GM18867 (cell line): ENCODE measurements around the gene KLK7.
"Not testable (repeated sequence)": the region's sequence is repeated elsewhere in the genome, so short reads cannot be mapped to it uniquely, and the experiment has no call there.

Source experiments
- ATAC-seq: cut with Tn5 transposase; IDR thresholded peaks from one replicate; pipeline ENCODE4 v1.9.1; 2021; ENCODE audit warnings: mild to moderate bottlenecking, moderate library complexity; ENCODE audit not compliant: unreplicated experiment

Gene KLK7

DNA sequence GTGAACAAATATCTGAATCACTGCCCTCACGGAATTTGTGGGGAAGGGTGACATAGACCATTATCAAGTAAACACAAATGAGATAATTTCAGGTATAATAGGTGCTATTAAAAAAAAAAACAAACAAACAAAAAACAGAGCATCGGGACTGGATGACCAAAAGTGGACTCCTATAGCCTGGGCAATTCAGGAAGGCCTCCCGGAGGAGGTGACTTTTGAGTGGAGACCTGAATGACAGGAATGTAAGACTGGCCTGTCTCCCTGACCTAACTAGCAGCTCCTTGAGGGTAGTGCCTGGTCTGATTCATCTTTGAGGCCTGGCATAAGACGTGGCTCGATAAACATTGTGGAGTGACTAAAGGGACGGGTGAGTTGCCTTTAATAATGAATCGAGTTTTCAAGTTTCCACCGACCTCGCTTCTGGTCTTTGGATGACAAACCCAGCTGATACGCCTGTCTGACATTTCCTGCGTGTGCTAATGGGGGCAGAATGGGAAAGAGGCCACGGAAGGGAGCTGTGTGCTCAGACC is 29.0 kb upstream of the KLK7 start:
- ATAC-seq: no peak

GRCh38 chr19:51010066-51010795 is 26.5 kb upstream of the KLK7 start:
- no peak for ATAC-seq

DNA sequence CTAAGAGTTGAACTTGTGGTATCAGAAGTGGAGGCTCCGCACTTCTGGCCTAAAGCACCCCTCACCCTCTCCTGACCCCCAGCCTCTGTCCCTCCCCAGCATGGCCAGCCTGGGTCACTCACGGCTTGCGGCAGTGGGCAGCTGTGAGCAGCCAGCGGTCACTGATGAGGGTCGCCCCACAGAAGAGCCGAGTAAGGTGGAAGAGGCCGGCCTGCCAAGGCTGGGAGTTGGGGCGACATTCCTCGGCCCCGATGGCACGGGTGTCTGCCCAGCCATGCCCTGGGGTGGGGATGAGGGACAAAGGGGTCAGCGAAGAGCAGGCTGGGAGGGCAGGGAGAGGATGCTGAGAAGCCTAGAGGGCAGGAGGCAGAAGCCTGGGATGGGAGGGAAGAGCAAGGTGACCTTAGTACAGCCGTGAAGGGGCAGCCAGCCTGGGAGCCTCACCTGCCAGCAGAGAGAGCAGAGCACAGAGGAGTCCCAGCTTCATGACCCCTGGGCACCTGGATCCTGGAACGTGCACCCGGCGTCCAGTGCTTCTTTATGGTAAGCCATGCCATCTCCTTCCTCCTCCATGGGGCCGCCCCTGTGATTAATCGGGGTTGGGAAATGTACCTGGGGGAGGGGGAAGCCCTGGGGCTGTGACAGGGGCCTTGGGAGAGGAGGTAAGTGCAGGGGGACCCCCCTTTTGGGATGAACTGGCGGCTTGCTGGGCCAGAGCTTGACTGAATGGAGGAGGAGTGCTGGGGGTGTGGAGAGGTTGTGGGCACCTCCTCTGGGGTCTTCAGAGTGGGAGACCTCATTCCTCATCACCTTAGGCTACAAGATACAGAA is 25.6 kb upstream of the KLK7 start:
- ATAC-seq: no peak

DNA sequence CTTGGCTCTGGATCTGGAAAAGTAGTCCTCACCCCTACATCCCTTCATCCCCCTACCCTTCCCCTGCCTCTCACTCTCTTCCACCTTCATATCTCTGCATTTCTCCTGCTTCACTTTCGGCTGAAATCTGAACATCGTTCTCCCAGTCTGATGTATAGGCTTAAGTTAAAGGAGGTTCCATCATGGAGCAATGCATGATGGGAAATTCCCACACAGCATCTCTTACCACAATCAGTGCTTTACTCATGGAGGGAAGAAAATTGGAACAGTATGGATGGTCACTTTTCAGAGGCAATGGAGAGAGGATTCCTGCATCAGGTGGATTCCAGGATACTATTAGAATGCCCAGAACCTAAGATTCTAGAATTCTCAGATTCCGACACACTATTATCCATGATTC is 23.8 kb upstream of the KLK7 start:
- no peak for ATAC-seq

- ATAC-seq: no peak
Measured at GRCh38 chr19:51006406-51006805, 22.7 kb upstream of the KLK7 start.

DNA sequence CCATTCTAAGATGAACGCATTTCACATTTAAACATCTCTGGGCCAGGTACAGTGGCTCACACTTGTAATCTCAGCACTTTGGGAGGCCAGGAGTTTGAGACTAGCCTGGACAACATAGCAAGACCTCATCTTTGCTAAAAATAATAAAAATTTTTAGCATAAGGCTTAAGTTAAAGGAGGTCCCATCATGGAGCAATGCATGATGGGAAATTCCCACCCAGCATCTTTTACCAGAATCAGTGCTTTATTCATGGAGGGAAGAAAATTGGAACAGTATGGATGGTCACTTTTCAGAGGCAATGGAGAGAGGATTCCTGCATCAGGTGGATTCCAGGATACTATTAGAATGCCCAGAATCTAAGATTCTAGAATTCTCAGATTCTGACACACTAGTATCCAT is 21.5 kb upstream of the KLK7 start:
- ATAC-seq: no peak

DNA sequence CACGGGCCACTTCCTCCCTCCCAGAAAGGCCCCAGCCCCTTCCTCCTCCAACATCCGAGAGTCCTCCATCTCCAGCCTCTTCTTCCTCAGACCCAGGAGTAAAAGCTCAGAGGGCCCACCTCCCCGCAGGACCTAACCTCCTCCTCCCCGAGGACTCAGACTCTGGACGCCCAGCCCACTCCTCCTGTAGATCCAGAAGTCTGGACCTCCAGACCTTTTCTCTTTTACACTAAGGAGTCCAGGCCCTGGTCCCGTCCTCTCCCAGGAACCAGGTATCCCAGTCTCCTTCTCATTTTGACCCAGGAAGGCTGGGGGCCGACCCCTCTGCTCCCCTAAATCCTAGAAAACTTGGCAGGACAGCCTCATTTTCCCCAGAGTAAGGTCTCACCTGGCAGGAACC is 19.6 kb upstream of the KLK7 start:
- no peak for ATAC-seq

GRCh38 chr19:51002542-51003311 is 19.0 kb upstream of the KLK7 start:
- no peak for ATAC-seq

DNA sequence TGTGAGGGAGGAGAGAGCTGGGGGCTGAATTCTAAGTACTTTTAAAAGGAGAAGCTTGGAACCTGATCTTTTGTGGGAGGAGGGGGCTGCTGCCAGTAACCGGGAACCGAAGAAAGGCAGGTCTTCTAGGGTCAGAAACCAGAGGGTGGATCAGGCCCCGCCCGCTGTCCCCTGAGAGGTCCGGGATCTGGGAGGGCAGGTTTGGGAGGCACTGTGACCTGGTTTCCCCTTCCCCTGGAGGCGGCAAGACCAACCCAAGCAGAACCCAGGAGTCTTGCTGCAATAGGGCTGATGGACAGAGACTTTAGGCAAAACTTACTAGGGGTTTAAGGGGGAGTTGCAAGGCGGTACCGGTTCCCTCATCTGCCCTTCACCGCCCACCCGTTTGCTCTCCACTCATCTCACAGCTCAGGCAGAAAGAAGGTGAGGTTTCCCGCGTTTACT is 18.4 kb upstream of the KLK7 start:
- no peak for ATAC-seq

DNA sequence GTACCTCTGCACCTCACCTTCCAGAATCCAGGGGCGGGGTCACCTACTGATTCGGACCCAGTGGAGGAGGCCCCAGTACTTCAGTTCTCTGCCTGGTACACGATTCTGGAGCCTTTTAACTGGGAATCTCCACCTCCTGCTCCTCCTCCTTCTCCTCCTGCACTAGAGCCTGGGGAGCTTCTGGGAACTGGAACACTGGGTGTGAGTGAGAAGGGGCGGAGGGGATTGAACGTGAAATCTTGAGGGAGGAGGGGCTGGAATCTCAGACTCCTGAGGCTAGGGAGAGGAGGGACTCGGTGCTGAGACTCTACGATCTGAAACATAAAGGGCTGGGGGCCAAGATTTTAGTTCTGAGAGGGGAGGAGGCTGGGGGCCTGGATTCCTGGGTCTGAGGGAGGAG is 17.8 kb upstream of the KLK7 start, which contains the start of gene KLK8:
KLK8 (minus strand) TSS at position 90 of the 400 bp plus-strand sequence. CDS start 437 bp downstream, outside the sequence.
- ATAC-seq: no peak

- no peak for ATAC-seq
Measured at GRCh38 chr19:51000981-51001380, 17.3 kb upstream of the KLK7 start.

- ATAC-seq: no peak
Measured at GRCh38 chr19:51000426-51000825, 16.7 kb upstream of the KLK7 start.

- ATAC-seq: no peak
Measured at GRCh38 chr19:50998686-50999085, 15.0 kb upstream of the KLK7 start.

DNA sequence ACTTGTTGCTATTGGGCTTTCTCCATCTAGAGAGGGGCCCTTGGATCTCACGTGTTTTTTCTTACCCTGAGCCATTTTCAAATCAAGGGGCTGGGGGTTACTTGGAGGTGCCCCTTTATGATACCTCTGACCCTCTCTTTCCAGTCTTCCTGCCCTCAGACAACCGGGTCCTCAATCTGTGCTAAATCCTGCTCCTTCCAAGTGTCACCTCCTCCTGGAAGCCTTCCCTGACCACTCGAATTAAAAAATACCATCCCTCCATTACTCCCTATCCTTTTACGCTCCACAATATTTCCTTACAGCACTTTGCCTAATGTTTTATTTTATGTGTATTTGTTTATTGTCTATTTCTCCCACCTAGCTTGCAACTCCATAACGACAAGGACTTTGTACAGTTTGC is 14.3 kb upstream of the KLK7 start:
- ATAC-seq: no peak

- no peak for ATAC-seq
Measured at GRCh38 chr19:50994129-50994528, 10.4 kb upstream of the KLK7 start.

- ATAC-seq: no peak
Measured at GRCh38 chr19:50992666-50993035, 8.9 kb upstream of the KLK7 start.

DNA sequence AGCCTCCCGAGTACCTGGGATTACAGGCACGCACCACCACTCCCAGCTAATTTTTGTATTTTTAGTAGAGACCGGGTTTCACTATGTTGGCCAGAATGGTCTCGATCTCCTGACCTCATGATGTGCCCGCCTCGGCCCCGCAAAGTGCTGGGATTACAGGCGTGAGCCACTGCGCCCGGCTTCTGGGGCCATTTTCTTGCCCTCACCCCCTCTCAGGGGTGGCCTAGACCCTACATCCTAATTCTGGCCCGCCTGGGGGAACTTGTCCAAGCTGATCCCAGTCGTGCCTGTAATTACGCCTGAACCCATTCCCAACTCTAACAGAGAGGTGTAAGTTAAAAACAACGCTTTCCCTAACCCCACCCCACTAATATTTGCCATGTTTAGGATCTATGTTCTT is 699 bp upstream of the KLK7 start:
- ATAC-seq: not testable (repeated sequence)

- ATAC-seq: no peak
Measured at GRCh38 chr19:50982186-50982585, 1.5 kb downstream of the KLK7 start.

DNA sequence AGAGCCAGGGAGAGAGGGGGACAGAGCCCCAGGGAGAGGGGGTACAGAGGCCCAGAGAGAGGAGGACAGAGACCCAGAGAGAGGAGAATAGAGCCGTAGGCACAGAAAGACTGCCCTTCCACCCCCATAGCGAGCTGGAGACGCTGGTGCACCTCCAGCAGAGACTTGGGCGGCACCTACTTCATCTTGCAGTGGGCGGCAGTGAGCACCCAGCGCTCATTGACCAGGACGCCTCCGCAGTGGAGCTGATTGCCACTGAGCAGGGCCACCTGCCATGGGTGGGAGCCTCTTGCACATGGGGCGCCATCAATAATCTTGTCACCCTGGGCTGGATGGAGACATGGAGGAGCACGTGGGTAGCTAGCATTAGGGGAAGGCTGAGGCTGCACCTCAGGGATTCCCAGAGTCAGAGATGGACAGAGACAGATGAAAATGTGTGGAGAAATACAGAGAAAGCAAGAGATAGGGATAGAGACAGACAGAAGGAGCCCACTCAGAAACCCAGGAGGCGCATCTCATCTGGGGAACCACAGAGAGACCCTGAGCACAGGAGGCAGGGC is 2.0 kb downstream of the KLK7 start:
- no peak for ATAC-seq

GRCh38 chr19:50980208-50980607 is 3.5 kb downstream of the KLK7 start:
- ATAC-seq: no peak

- ATAC-seq: no peak
Measured at GRCh38 chr19:50979758-50980157, 4.0 kb downstream of the KLK7 start.
